GM21381 (cell line): Measurements from ENCODE around the gene MAPRE2.
A peak's percentile ranks its signal among the peaks of the same experiment; 100 is the strongest.

ENCODE experiments used
- ATAC-seq: cut with Tn5 transposase; IDR thresholded peaks from one replicate; pipeline ENCODE4 v1.9.1; 2021; ENCODE audit warnings: mild to moderate bottlenecking, moderate library complexity; ENCODE audit not compliant: unreplicated experiment

The MAPRE2 gene

DNA sequence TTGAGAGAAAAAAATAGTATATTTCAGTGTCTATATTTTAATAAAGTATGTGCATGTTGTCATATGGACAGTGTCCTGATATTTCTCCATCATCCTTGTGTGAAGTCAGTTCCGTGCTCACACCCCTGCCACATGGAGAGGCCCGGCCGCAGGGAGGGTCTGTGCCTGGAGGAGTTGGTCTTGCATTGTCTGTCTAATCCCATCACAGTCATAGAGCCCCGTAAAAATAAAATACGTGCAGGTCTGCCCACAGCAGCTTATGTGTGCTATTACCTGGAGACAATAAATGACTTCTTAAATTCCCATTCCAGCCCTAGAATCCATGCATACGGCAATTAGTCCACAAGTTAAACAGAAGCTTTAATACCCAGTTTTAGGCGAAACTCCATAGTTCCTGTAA is 20.1 kb downstream of the MAPRE2 start:
- no peak for ATAC-seq

DNA sequence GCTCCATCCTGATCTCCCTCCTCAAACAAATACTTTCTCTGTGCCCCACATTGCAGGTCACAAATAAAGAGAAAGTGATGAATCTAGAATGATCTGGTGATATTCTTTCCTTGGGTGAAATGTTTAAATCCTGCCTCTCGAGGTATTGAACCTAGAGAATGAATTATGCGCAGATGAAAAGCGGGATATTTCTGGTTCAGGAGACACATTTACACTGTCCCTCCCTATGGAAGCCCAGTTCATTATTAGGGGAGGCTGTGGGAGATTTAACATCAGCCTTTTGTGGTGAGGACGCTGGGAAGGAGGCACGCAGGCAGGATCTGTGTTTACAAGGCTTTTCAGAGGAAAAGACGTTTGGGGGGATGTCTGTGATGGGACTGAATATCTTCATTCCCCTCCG is 20.6 kb downstream of the MAPRE2 start:
- ATAC-seq = no peak

DNA sequence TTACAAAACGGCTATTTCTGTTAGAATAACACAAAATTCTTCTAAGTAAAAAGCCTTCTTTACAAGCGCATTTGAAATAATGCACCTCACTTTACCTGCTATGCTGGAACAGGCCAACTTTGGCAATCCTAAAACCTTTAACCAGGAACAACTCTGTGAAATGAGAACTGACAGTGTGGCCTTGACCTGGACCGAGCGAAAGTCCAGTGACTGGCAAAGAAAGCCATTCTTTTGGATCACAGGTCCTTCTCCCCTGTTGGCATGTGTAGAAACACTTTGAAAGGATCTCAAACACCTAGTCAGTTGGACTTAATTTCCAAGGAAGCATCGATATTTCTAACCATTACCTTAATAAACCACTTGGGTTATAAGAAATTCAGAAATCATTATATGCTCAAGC is 21.2 kb downstream of the MAPRE2 start:
- ATAC-seq = no peak

DNA sequence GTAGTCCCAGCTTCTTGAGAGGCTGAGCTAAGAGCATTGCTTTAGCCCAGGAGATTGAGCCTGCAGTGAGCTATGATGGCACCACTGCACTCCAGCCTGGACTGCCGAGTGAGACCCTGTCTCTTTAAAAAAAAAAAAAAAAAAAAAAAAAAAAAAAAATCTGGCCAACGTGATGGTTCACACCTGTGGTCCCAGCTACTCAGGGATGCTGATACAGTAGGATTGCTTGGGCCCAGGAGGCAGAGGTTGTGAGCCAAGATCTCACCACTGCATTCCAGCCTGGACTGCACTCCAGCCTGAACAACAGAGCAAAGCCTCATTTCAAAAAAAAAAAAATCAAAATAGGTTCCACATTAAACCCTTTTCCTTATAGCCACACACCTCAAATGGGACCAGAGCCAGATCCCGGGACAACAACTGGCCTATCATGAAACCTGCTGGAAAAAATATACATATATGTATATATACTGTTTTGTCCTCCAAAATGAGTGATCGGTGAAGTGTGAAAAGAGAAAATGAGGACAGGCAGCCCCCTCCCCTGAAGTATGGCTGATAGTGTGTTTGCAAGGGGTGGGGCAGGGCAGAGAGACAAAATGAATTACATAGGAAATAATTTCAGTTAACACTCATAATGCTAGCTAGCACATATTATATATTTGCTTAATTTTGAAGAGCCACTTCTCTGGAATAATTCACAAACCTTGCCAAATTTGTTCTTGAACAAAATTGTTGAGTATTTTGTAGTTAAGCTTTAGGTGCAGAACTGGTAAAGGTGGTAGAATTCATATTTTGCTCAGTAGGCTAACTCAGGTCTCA is 22.9 kb downstream of the MAPRE2 start:
- no peak for ATAC-seq

DNA sequence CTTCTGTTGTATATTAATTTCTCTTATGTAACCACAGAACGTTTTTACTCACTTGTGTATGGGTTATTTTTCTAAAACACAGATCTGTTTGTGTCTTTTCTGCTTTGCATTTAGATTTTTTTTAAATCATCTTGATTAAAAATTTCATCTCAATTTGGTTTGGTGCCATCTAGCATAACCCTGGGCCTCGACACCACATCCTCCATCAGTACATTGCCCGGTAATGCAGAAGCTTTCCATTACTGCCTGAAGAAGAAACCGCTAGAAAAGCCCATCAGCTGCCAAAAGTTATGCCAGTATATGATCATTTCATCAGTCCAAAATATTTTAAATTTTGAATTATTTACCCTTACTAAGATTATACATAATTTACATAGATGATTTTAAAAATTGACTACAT is 26.2 kb downstream of the MAPRE2 start:
- ATAC-seq = no peak

DNA sequence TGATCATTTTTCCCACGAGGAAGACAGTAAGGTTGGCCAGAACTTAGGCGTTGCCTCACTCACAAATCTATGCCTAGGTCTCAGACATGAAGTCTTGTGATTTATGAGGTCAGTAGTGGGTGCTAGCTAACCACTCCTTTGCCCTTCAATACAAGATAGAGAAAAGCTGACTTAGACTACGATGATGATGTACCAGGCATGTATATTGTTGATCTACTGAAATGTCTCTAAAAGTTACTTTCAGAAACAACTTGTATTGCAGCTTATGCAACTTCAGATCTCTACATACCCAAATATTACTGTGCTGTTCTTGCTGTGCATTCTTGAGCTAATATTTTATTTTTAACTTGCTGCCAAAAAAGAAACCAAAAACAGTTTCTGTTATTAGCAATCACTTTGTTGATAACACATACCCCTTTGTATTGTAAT is 30.6 kb downstream of the MAPRE2 start:
- ATAC-seq = peak; percentile 61

DNA sequence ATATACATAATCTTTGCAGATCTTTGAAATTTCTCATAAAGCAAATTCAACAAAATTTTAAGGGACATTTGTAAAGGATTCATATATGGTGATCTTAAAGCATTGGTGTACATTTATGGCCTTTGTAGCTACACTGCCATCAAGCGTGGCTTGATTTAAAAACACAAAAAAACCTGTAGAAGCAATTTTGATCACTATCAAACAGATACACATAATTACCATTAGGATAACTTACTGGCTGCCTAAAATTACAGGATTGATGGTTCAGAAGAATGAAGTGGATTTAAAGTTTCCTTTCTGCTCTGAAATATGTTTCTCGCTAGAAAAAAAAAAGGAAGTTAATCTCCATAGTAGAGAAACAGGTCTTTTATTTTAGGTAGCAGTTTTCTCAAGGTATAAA is 31.4 kb downstream of the MAPRE2 start:
- no peak for ATAC-seq

DNA sequence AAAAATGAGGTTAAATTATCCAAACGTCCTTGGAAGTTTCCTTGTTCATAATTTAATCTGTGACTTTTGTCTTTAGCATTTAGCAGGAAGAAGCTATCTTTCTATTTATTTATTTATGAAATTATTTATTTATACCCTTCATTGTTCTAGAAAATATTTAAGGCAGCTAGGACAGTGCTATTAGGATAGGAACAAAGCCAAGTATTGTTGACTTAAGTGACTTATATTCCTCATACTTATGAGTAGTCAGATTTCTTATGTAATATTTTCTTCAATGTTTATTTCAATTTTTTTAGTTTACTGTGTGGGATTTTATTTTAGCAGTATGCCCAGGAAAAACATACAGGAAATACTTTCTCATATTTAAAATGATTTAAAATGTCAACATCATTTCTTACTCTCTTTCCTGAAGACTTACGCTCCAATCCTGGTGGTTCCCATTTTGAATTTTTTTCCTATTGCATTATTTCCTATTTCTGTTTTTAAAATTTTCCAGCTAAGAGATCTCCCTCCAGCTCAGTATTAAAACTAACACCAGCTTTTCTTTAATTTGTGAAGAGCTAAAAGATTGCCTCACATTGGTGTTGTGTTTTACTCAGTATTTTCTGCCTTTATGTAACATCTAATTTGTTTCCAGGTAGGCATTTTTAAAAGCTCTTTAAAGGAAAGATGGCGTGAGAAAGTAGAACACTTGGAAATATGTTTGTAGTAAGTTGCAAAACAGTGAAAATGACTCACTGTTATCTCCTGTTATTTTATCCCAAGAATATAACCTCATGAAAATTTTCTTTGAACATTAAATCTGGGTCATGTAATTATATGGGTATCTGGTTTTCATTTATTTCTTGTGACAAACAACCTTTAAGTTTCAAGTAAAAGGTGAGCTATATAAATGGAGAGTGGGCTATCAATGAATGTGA is 32.2 kb downstream of the MAPRE2 start:
- no peak for ATAC-seq

DNA sequence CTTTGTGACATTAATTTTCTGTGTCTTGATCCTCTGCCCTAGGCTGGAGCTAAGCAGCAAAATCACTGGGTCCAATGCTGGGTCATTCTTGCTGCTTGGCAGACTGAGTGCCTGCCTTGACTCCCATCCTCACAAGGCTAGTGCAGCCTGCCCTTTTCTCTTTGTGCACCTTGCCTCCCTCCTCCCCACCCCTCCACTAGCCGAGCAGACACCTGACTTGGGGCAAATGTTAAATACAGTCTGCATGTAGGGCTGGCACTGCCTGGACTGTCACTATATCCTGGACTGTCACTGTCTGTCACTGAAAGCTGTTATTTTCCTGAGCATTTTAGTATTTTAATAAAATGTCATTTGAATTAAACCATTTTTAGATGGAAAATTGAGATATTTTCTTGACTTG is 33.4 kb downstream of the MAPRE2 start:
- no peak for ATAC-seq

DNA sequence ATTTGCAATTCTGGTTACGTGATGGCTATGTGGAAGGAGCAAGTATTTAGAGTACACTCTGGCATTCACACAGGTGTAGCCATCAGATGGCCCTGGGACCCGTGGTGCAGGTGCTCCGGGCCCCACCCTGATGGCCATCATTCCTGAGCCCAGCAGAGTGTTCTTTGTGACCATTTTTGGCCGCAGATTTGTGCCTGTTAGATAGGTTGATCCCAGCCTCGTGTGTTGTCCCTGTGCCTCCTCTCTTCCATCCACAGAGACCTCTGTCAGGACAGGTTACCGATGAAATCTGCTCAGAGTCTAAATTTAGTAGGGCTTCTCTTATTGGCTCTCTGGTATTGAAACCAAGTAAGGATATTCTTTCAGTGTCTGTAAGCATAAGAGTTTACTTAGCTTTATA is 33.9 kb downstream of the MAPRE2 start:
- ATAC-seq = no peak

DNA sequence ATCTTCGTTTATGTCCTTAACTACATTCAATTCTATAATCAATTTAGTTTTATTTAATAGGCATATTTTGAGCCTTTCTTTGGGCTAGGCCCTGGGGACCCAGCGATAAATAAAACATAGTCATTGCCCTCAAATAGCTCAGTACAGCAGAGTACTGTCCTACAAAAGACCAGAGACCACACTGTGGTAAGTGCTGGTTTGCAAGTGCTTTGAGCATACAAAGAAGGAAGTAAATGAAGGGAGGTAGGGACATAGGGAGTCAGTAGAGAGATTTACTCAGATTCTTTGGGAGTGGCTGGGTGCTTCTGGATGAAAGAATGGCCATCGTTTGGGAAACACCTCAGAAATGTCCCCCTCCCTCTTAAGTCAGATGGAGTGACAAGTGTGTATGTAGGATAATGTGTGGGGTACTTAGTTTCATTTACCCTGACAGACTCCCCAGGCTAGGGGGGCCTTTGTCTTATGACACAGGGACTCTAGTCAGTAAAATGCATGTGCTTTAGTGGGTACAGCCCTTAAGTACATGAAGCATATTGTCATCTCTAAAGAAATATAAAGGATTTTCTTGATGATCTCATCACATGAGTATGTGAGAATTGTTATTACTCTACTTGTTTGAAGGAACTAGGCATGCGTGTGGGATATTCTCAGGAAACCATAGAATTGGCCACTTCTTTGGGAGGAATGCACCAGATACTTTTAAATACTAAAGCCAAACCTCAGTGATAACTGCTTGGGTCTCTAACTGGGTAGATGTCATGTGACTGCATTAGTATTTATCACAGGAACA is 35.1 kb downstream of the MAPRE2 start:
- ATAC-seq = no peak

DNA sequence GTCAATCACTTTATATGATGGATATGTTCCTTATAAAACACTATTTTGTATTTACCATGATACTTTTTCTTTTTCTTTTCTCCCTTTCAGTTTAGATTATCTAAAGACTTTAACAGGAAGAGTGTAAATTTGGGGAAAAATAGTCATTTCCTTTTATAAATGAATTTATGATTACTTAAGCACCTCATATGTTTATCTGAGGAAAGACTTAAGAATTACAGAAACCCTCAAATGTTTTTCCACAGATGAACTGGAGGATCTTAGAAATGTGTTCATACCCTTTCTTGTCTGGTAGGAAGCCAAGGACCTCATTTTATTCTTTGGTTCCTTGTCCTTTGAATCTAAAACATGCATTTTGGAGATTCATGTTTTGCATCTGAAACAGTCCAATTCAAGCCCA is 36.7 kb downstream of the MAPRE2 start:
- ATAC-seq = no peak

DNA sequence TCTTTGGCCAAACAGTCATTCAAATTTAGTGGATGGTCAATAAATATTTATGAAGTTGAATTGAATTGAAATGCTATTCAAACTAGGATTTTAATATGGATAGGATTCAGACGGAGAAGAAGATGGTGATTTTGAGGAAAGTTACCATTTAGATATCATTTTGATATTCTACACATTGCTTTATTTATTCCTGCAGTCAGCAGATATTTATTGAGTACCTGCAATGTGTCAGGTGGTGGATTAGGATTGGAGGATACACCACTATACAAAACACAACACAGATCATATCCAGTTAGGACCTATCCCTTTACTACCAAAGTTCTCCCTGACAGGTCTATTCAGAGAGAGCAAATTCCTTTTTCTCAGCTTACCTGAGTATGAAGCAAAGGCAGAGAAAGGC is 38.8 kb downstream of the MAPRE2 start:
- ATAC-seq = no peak

DNA sequence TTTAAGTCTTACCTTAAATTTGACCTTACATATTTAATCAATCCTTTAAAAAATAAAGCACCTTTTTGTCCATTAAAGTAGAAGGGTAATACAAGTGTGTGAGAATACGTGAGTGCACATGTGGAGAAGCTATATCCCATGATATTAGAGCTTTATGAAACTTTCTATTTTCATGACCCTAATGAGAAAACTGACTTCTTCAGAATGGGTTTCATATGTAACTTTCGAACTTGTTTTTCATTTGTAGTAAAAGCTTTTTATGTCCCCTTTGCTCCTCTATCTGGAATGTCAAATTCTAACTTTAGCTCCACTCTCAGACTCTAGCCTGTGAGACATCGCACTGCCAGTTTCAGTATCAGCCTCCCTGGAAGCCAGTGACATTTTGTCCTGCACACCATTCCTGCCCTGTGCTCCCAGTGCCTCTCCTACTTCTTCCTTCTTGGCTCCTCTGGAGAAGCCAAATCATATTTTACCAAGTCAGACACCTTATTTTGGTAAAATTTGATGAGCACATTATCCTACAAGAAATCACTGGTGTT is 42.0 kb downstream of the MAPRE2 start:
- no peak for ATAC-seq

DNA sequence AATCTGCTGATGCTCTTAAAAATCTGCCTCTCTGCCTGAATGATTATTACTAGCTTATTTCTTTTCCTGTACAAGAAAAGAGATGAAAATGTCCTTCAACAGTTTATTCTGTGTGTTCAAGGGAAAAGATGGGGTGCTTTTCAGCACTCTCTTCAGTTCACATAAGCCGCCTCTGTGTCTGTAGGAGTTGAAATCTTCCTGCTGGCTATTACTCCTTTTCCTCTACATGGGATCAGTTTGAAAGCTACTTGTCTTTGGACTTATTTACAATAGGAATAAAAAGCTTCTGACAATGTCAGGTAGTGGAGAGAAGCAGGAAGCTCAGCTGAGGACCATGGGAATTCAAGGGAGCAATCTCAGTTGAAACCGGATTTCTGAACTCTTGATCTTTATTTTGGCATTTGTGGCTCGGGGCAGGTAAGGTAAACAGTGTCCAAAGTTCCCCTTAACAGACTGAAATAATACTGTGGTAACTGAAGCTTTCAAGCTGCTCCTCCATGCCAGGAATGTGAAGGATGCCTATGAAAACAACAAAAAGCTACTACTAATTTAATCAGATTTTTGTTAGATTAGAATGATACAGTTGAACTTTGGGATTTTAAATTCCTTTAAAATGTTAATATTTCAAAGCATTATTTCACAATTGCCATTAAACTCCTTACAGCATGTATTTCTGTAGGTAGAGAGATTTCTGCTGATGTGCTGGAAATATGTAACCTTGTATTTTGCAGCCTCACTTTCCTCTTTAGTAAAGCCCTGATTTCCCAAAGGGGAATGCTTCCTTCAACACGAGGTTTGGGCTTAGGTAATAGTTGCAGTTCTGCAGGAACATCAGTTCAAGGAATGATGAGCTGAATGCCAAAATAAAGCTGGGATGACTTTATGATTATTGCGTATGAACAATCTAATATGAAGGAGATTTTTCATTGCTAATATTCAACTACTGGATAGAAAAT is 43.6 kb downstream of the MAPRE2 start:
- ATAC-seq = no peak

DNA sequence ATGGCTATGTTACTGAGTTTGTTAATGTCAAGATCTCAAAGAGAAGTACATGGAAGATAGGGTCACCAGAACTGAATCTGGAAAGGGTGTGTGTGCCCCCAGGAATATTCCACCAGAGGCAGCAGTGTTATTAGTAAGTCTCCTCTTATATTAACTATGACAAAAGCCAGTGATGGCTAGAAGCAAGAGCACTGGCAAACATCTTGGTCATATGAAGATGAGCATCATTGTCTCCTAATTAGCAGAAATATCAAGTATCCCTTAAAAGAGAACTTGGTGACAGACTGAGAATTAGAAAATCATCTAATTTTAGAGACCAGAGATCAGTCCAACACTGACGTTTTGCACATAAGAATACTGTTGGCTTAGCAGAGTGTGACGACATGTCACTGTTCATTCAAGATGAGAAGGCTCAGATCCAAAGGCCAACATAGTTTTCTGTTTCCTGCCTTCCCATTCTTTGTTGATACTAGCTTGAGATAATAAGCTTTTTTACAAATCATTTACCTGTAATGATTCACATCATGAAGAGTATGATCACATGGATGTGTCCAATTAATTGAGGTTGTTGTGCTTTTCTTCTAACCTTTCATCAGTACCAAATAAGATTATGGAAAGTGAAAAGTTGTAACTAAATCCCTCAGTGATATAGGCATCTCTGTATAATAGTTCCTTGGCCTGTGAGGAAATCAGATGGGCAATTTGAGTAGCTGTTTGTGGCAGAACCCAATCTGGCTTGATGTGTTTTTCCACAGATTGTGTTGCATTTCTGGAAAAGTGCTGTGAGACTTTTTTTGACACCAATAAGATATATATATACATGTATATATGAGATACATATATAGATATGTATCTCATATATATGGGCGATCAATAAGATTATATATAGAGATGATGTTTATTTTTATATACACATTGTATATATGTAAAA is 44.5 kb downstream of the MAPRE2 start:
- no peak for ATAC-seq

DNA sequence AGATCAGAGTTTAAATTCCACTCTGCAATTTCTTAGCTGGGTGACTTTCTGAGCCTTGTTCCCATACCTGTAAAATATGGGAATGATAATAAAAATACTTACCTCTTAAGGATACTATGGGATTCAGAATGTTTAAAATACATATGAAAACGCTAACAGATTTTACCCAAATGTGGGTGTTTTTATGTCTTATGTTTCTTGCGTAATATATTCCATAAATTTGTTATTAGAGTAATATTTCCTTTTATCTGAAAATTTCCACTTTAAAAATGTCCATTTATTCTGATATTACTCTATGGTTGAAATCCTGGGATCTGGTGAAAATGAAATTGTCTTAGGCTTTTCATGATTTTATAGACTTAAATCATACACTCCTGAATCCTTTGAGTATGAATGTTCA is 45.5 kb downstream of the MAPRE2 start:
- ATAC-seq = no peak

DNA sequence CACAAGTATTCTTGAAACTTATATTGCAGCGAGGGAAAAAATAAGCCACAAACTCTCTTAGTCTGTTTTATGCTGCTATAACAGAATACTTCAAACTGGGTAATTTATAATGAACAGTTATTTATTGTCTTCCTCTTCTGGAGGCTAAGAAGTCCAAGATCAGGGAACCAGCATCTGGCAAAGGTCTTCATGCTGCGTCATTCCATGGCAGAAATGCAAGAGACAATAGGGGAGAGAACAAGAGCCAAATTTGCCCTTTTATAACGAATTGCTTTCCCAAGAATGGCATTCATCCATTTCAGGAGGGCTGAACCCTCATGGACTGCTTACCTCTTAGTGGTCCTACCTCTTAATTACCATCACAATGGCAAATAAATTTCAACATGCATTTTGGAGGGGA is 46.5 kb downstream of the MAPRE2 start:
- no peak for ATAC-seq

DNA sequence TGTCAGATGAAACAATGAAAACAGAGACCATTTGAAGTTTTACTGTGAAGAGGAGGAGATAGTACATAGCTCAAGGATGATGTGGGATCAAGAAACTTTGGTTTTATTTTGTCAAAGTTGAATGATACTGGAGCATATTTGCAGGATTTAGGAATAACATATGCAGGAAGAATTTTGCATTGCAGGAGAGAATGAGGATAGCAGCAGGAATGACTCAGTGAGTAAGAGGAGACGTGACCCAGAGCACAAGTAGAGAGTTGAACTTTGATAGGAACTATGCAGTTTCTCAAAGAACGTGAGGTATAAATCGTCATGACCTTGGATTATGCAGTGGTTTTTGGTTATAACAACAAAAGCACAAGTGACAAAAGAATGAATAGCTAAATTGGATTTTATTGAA is 47.7 kb downstream of the MAPRE2 start:
- ATAC-seq = no peak
